ENCODE data around the gene SH2D2A. TPM values are rescaled to one million over a fixed set of nuclear protein-coding genes. Genes with fewer than 3 reads are reported as not detected.

SH2D2A gene
- total RNA-seq, result 1 to 10 TPM; 2.7 to 2.9 TPM
- polyA plus RNA-seq, result under 1 TPM in 1 of 2 donors, not detected in 1; 0.38 TPM
- long read RNA-seq, donor 1, partial matches to known transcripts, result 1 of 2 reads
- long read RNA-seq, donor 1, other reads (novel, unspliced or antisense), result 1 of 2 reads
- long read RNA-seq, donor 2, result 0 reads

- intact Hi-C loops (cut with DNase I), result no loop called here
- Histone ChIP-seq H3K4me3 (ENCODE audit: low read length in 2 of 2) (no peak within 1 kb of the TSS), H3K27me3 (ENCODE audit: control insufficient read depth in 1 of 2, insufficient read depth in 2 of 2, low read length in 1 of 2) (no peaks in the 10 kb centered on the region), H3K27ac (ENCODE audit: low read depth in 1 of 2, low read length in 2 of 2) (no peak within 1 kb of the TSS), H3K9me3 (ENCODE audit: control insufficient read depth, low read length) (no peaks in the 10 kb centered on the region), H3K4me1 (ENCODE audit: control insufficient read depth in 1 of 2, insufficient read depth in 2 of 2, low read length in 2 of 2) (no peaks in the 10 kb centered on the region), H3K36me3 (ENCODE audit: control insufficient read depth in 1 of 2, insufficient read depth in 2 of 2, low read length in 1 of 2) (no peaks in the 10 kb centered on the region)
- DNase-seq (peak; percentile 75 to 78), ATAC-seq (ENCODE audit: low FRiP score) (peak; percentile 26)
- 62 to 64% methylated on average over 10 of the region's 10 CpGs for WGBS, 2 donors
Measured at GRCh38 chr1:156816561-156817328, at the start of gene SH2D2A. TSS of gene SH2D2A (minus strand) at chr1:156816848. CDS start at chr1:156816708, 140 bp downstream.

DNA sequence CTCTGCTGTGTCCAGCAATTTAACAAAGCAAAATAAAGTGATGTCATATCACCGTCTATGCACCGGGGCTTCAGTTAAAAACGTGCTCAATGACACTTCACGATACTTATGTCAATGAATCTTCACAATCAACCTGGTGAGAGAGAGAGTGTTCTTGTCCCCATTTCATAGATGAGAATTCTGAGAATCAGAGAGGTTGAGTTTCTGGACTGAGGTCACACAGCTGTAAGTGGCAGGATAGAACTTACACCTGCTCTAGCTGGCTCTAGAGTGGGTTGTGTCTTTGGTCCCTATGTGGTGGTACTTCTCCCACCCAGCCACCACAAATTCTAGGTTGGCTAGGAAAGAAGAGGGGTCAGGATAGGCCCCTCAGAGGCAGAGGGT, 49.2 kb upstream of the SH2D2A start:
- no peaks in the 10 kb centered on the region for H3K4me1 ChIP-seq (ENCODE audit: control insufficient read depth in 1 of 2, insufficient read depth in 2 of 2, low read length in 2 of 2)
- H3K4me3 ChIP-seq (ENCODE audit: low read length in 2 of 2), result no peak overlapping the region
- H3K9me3 ChIP-seq (ENCODE audit: control insufficient read depth, low read length), result no peaks in the 10 kb centered on the region
- ATAC-seq (ENCODE audit: low FRiP score) (no peak), DNase-seq (no peak)
- no peaks in the 10 kb centered on the region for H3K27me3 ChIP-seq (ENCODE audit: control insufficient read depth in 1 of 2, insufficient read depth in 2 of 2, low read length in 1 of 2)
- no peaks in the 10 kb centered on the region for H3K36me3 ChIP-seq (ENCODE audit: control insufficient read depth in 1 of 2, insufficient read depth in 2 of 2, low read length in 1 of 2)
- H3K27ac ChIP-seq (ENCODE audit: low read depth in 1 of 2, low read length in 2 of 2), result no peak overlapping the region
- intact Hi-C loops (cut with DNase I), result no loop called here
- 72 to 80% methylated on average over 4 of the region's 4 CpGs for WGBS, 2 donors

- intact Hi-C loops (cut with DNase I), result no loop called here
Measured at GRCh38 chr1:156865258-156865657, 48.6 kb upstream of the SH2D2A start.

DNA sequence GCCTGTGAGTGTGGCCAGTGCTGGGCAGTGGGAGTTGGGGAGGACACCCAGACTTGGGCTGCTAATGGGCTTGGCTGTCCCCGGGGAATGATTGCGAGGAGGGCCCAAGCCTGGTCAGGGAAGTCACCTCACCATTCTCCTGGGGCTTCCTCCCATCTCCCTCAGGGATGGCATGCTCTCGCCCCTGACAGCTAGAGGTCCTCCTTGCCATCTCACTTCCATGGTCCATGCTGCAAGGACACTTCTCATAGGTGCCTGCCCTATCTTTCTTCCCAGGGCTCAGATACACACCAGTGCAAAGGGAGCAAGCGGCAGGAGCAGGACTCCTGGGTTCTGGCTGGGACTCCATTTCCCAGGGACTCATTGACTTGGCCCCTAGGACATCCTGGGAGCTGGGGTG, 48.1 kb upstream of the SH2D2A start:
- WGBS, 2 donors, result 86 to 92% methylated on average over 4 of the region's 4 CpGs
- no peaks in the 10 kb centered on the region for H3K27me3 ChIP-seq (ENCODE audit: control insufficient read depth in 1 of 2, insufficient read depth in 2 of 2, low read length in 1 of 2)
- ATAC-seq (ENCODE audit: low FRiP score), result no peak
- DNase-seq, result no peak
- intact Hi-C loops (cut with DNase I), result no loop called here
- H3K4me1 ChIP-seq (ENCODE audit: control insufficient read depth in 1 of 2, insufficient read depth in 2 of 2, low read length in 2 of 2), result no peaks in the 10 kb centered on the region
- no peaks in the 10 kb centered on the region for H3K9me3 ChIP-seq (ENCODE audit: control insufficient read depth, low read length)
- H3K27ac ChIP-seq (ENCODE audit: low read depth in 1 of 2, low read length in 2 of 2), result no peak overlapping the region
- no peak overlapping the region for H3K4me3 ChIP-seq (ENCODE audit: low read length in 2 of 2)
- no peaks in the 10 kb centered on the region for H3K36me3 ChIP-seq (ENCODE audit: control insufficient read depth in 1 of 2, insufficient read depth in 2 of 2, low read length in 1 of 2)

More at GRCh38 chr1:156865258-156865657, 48.6 kb upstream of the SH2D2A start:
- no peaks in the 10 kb centered on the region for H3K9me3 ChIP-seq (ENCODE audit: control insufficient read depth, low read length)
- DNase-seq (no peak), ATAC-seq (ENCODE audit: low FRiP score) (no peak)
- H3K4me3 ChIP-seq (ENCODE audit: low read length in 2 of 2), result no peak overlapping the region
- H3K27ac ChIP-seq (ENCODE audit: low read depth in 1 of 2, low read length in 2 of 2), result no peak overlapping the region
- H3K36me3 ChIP-seq (ENCODE audit: control insufficient read depth in 1 of 2, insufficient read depth in 2 of 2, low read length in 1 of 2), result no peaks in the 10 kb centered on the region
- 82% methylated on average over 9 of the region's 9 CpGs for WGBS, 2 donors
- no peaks in the 10 kb centered on the region for H3K4me1 ChIP-seq (ENCODE audit: control insufficient read depth in 1 of 2, insufficient read depth in 2 of 2, low read length in 2 of 2)
- H3K27me3 ChIP-seq (ENCODE audit: control insufficient read depth in 1 of 2, insufficient read depth in 2 of 2, low read length in 1 of 2), result no peaks in the 10 kb centered on the region

DNA sequence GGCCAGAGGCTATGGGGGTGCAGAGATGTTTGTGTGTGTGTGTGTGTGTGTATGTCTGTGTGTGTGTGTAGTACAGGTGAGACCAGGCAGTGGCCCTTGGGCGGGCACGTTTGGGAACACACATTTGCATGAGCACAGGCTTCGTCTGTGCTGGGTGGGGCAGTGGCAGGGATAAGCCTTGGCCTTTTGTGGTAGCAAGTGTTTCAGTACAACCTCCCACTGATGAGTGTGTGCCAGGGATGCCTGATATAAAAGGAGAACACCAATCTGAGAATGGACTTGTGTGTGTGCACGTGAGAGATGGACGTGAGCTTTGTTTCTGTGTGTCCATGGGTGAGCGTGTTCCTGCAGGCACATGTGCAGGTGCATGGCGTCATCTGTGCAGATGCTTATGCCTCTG, 47.0 kb upstream of the SH2D2A start:
- Histone ChIP-seq H3K4me1 (ENCODE audit: control insufficient read depth in 1 of 2, insufficient read depth in 2 of 2, low read length in 2 of 2) (no peaks in the 10 kb centered on the region), H3K9me3 (ENCODE audit: control insufficient read depth, low read length) (no peaks in the 10 kb centered on the region), H3K36me3 (ENCODE audit: control insufficient read depth in 1 of 2, insufficient read depth in 2 of 2, low read length in 1 of 2) (no peaks in the 10 kb centered on the region), H3K4me3 (ENCODE audit: low read length in 2 of 2) (no peak overlapping the region), H3K27me3 (ENCODE audit: control insufficient read depth in 1 of 2, insufficient read depth in 2 of 2, low read length in 1 of 2) (no peaks in the 10 kb centered on the region), H3K27ac (ENCODE audit: low read depth in 1 of 2, low read length in 2 of 2) (no peak overlapping the region)
- intact Hi-C loops (cut with DNase I), result no loop called here
- ATAC-seq (ENCODE audit: low FRiP score) (no peak), DNase-seq (no peak)
- 79 to 84% methylated on average over 7 of the region's 7 CpGs for whole genome bisulfite sequencing, 2 donors

DNA sequence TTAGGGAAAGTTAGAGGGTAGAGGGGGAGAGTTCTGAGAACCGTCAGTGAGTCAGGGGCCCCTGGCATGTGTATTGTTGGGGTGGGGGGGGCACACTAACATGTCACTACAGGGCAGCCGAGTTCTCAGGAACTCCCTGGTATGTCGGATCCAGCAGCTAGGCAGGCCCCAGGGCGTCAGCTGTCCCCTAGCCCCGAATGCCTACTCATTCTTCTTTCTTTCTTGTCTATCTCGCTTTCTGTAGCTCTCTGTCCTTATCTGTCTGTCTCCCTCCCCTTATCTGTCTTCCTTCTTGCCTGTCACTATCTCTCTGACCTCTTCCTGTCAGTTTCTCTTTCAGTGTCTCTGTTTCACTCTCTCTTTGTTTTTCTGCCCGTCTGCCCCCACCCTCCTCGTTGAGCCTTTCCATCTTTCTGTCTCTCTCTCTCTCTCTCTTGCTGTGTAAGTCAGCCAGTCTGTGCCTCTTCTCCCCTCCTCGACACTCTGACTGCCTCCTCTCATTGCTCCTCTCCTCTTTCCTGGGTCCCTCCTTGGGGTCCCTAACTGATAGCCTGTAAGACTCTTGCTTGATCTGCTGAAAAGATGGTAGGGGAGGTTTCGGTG, 46.5 kb upstream of the SH2D2A start:
- Histone ChIP-seq H3K4me3 (ENCODE audit: low read length in 2 of 2) (no peak overlapping the region), H3K9me3 (ENCODE audit: control insufficient read depth, low read length) (no peaks in the 10 kb centered on the region), H3K4me1 (ENCODE audit: control insufficient read depth in 1 of 2, insufficient read depth in 2 of 2, low read length in 2 of 2) (no peaks in the 10 kb centered on the region), H3K27ac (ENCODE audit: low read depth in 1 of 2, low read length in 2 of 2) (no peak overlapping the region), H3K36me3 (ENCODE audit: control insufficient read depth in 1 of 2, insufficient read depth in 2 of 2, low read length in 1 of 2) (no peaks in the 10 kb centered on the region), H3K27me3 (ENCODE audit: control insufficient read depth in 1 of 2, insufficient read depth in 2 of 2, low read length in 1 of 2) (no peaks in the 10 kb centered on the region)
- DNase-seq (no peak), ATAC-seq (ENCODE audit: low FRiP score) (no peak)
- 81 to 89% methylated on average over 10 of the region's 10 CpGs for WGBS, 2 donors
- intact Hi-C loops (cut with DNase I), result no loop called here

DNA sequence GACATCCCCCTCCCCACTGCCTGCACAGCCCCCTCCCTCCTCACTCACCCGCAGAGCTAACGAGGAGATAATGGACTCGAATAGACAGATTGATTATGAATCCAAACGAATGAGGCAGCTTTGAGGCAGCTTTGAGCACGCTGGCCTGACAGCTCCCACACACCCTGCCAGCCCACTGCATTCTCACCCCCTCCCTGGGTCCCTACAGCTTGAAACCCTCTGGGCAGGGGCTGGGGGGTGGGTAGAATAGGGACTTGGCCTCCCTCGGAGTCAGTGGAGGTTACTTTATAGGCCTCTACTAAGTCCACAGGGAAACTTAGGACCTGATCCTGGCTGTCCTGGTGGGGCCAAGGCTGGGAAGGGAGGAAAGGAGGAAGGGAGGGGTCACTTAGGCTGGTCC, 45.9 kb upstream of the SH2D2A start:
- Histone ChIP-seq H3K4me1 (ENCODE audit: control insufficient read depth in 1 of 2, insufficient read depth in 2 of 2, low read length in 2 of 2) (no peaks in the 10 kb centered on the region), H3K36me3 (ENCODE audit: control insufficient read depth in 1 of 2, insufficient read depth in 2 of 2, low read length in 1 of 2) (no peaks in the 10 kb centered on the region), H3K9me3 (ENCODE audit: control insufficient read depth, low read length) (no peaks in the 10 kb centered on the region), H3K4me3 (ENCODE audit: low read length in 2 of 2) (no peak overlapping the region), H3K27ac (ENCODE audit: low read depth in 1 of 2, low read length in 2 of 2) (no peak overlapping the region), H3K27me3 (ENCODE audit: control insufficient read depth in 1 of 2, insufficient read depth in 2 of 2, low read length in 1 of 2) (no peaks in the 10 kb centered on the region)
- ATAC-seq (ENCODE audit: low FRiP score) (no peak), DNase-seq (no peak)
- 91 to 93% methylated on average over 6 of the region's 6 CpGs for WGBS, 2 donors
- intact Hi-C loops (cut with DNase I), result no loop called here

DNA sequence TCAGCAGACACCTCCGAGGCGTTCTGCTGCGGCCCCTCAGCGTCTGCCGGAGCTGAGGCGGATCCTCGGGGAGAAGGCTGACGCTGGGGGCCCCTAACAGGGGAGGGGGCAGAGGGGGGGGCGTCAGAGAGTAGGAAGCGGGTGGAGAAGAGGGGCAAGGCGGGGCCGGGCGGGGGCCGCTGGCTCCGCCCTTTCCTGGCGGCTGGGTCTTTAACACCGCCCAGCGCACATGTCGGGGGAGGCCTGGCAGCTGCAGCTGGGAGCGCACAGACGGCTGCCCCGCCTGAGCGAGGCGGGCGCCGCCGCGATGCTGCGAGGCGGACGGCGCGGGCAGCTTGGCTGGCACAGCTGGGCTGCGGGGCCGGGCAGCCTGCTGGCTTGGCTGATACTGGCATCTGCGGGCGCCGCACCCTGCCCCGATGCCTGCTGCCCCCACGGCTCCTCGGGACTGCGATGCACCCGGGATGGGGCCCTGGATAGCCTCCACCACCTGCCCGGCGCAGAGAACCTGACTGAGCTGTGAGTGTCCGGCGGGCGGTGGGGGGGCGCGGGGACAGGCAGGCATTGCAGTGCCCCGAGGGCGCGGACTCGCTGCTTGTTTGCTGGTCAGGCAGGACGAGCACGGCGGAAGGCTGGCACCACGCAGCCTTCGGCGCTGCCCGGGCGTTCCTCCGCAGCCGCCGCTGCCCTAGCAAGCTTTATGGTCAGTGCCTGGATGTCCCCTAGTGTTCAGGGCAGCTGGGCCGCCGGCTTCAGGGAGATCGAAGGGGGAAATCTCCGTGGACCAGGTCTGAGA, 44.2 kb upstream of the SH2D2A start, which contains the start of gene NTRK1:
Gene NTRK1 (plus strand): TSS at position 238 of the 796 bp plus-strand sequence. CDS start 70 bp downstream, at position 308.
- Histone ChIP-seq H3K4me3 (ENCODE audit: low read length in 2 of 2) (no peak within 1 kb of the TSS), H3K36me3 (ENCODE audit: control insufficient read depth in 1 of 2, insufficient read depth in 2 of 2, low read length in 1 of 2) (no peaks in the 10 kb centered on the region), H3K9me3 (ENCODE audit: control insufficient read depth, low read length) (no peaks in the 10 kb centered on the region), H3K27me3 (ENCODE audit: control insufficient read depth in 1 of 2, insufficient read depth in 2 of 2, low read length in 1 of 2) (no peaks in the 10 kb centered on the region), H3K4me1 (ENCODE audit: control insufficient read depth in 1 of 2, insufficient read depth in 2 of 2, low read length in 2 of 2) (no peaks in the 10 kb centered on the region), H3K27ac (ENCODE audit: low read depth in 1 of 2, low read length in 2 of 2) (no peak within 1 kb of the TSS)
- no peak for DNase-seq
- ATAC-seq (ENCODE audit: low FRiP score), result no peak
- intact Hi-C loops (cut with DNase I), result no loop called here
- 4% methylated on average over 44 to 69 of the region's 69 CpGs for WGBS, 2 donors

Data from aorta (tissue), 5 donors.